HCT116 (cell line): ENCODE measurements around the gene CRISPLD2.

Experiments
- CTCF ChIP-seq, 3 experiments: fragments of 200-600 bp in 1 of 3; sonication (generic) in 1 of 3; IDR thresholded peaks in 2 of 3; conservative IDR thresholded peaks in 1 of 3; 2 replicates each; pipeline ENCODE4 v1.5.1; 2012 to 2017; ENCODE audit warnings: low read depth in 2 of 3, low read length in 2 of 3, antibody characterized with exemption in 1 of 3, borderline replicate concordance in 1 of 3, control low read depth in 1 of 3, mild to moderate bottlenecking in 1 of 3, mixed read lengths in 1 of 3, mixed run types in 1 of 3, moderate library complexity in 1 of 3; ENCODE audit not compliant: insufficient read depth in 1 of 3
- EZH2 ChIP-seq: fragments of 200-600 bp; sonication (generic); IDR thresholded peaks from 2 replicates; pipeline ENCODE4 v1.6.1; 2017; ENCODE audit warnings: antibody characterized with exemption, mixed run types
- POLR2A ChIP-seq: IDR thresholded peaks from 2 replicates; pipeline ENCODE4 v1.7.0; 2011; ENCODE audit warnings: borderline replicate concordance; ENCODE audit not compliant: insufficient read depth, insufficient read length; ENCODE audit errors: extremely low read depth

- no peak for TF ChIP-seq EZH2
- TF ChIP-seq POLR2A = no peak
- no peak for TF ChIP-seq CTCF (IDR thresholded peaks at IDR 0.05 in 2 of 3, conservative IDR thresholded peaks at IDR 0.05 in 1 of 3; ENCODE audit: borderline replicate concordance in 1 of 3, insufficient read depth in 1 of 3, low read depth in 2 of 3, low read length in 2 of 3)
Observed at GRCh38 chr16:84863481-84863814, 43.7 kb downstream of the CRISPLD2 start.
